ENCODE results near the gene MXRA8. TPM values are rescaled to one million over a fixed set of nuclear protein-coding genes. Genes with fewer than 3 reads are reported as not detected.

The MXRA8 gene
- total and polyA plus RNA-seq, 2 donors from 2014 or later: 26.0 to 64.7 TPM

- intact Hi-C loops (cut with DNase I): no loop called here
- TF ChIP-seq, protein P1, sequence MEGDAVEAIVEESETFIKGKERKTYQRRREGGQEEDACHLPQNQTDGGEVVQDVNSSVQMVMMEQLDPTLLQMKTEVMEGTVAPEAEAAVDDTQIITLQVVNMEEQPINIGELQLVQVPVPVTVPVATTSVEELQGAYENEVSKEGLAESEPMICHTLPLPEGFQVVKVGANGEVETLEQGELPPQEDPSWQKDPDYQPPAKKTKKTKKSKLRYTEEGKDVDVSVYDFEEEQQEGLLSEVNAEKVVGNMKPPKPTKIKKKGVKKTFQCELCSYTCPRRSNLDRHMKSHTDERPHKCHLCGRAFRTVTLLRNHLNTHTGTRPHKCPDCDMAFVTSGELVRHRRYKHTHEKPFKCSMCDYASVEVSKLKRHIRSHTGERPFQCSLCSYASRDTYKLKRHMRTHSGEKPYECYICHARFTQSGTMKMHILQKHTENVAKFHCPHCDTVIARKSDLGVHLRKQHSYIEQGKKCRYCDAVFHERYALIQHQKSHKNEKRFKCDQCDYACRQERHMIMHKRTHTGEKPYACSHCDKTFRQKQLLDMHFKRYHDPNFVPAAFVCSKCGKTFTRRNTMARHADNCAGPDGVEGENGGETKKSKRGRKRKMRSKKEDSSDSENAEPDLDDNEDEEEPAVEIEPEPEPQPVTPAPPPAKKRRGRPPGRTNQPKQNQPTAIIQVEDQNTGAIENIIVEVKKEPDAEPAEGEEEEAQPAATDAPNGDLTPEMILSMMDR (IDR thresholded peaks at IDR 0.05; ENCODE audit: borderline replicate concordance, extremely low read depth, insufficient read depth): no peak
- Histone ChIP-seq H3K9me3 (ENCODE audit: control insufficient read depth in 2 of 3, insufficient read depth in 1 of 3, low read length in 3 of 3) (no peaks in the 10 kb centered on the region), H3K27me3 (ENCODE audit: control insufficient read depth, insufficient read depth, low read length) (no peaks in the 10 kb centered on the region), H3K9ac (ENCODE audit: low read length in 3 of 3) (peak overlapping the region in 1 of 3 donors; percentile 13), H3K36me3 (ENCODE audit: control insufficient read depth in 2 of 3, insufficient read depth in 3 of 3, low read length in 3 of 3) (peaks cover 0 to 2% (median 0%) of the 10 kb centered on the region in 3 donors), H3K4me3 (ENCODE audit: low read length in 3 of 3) (peak overlapping the region; percentile 53 to 74 (median 71)), H3K27ac (ENCODE audit: low read depth in 2 of 2, low read length in 2 of 2) (no peak overlapping the region), H3K4me1 (ENCODE audit: control insufficient read depth in 2 of 3, insufficient read depth in 2 of 3, low read depth in 1 of 3, low read length in 3 of 3) (peaks cover 0 to 36% (median 12%) of the 10 kb centered on the region in 3 donors)
- no peak for DNase-seq
- no peak for FAIRE-seq
Observed at GRCh38 chr1:1306070-1306660, 52.2 kb downstream of the MXRA8 start.

DNA sequence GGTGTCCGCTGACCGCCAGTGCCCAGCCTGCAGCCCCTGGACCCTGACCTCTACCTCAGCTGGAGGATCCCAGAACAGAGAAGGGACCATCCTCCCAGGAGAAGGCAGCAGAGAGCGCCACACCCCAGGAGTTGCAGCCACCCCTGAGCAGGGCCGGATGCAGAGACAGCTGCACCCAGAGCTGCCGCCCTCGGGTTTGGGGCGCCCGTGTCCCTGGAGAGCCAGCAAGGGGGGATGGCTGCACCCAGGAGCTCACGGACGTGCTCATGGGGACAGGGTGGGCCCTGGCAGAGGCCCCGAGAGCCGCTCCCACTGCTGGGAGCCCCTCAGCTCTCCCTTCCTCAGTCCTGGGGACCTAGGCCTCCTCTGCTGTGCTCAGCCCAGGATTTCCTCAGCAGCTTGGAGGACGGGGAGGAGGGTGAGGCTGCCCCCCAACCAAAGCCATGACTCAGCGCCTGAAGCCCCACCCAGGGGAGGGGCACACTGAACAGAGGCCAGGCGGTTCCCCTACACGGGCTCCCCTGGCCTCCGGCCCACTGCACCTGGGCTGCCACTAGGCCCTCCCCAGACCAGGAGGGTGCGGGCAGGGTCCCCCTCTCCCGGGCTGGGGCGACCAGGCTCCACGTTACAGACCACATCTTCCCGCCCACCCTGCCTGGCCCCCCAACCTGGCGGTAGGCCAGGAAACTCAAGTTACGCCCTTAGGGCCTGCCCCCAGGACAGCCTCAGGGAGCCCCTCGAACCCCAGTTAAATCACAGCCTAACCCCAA lies 52.9 kb downstream of the MXRA8 start:
- H3K4me3 ChIP-seq (ENCODE audit: low read length in 3 of 3): peak overlapping the region in 1 of 3 donors; percentile 71
- no peaks in the 10 kb centered on the region for H3K36me3 ChIP-seq (ENCODE audit: control insufficient read depth in 2 of 3, insufficient read depth in 3 of 3, low read length in 3 of 3)
- H3K9ac ChIP-seq (ENCODE audit: low read length in 3 of 3): no peak overlapping the region
- DNase-seq (peak in 2 of 5 donors; percentile 50 to 90), FAIRE-seq (no peak)
- TF ChIP-seq, protein P1 (IDR thresholded peaks at IDR 0.05; ENCODE audit: borderline replicate concordance, extremely low read depth, insufficient read depth): peak; percentile 7
- intact Hi-C loops (cut with DNase I): no loop called here
- peaks cover 0 to 36% (median 12%) of the 10 kb centered on the region in 3 donors for H3K4me1 ChIP-seq (ENCODE audit: control insufficient read depth in 2 of 3, insufficient read depth in 2 of 3, low read depth in 1 of 3, low read length in 3 of 3)
- H3K9me3 ChIP-seq (ENCODE audit: control insufficient read depth in 2 of 3, insufficient read depth in 1 of 3, low read length in 3 of 3): no peaks in the 10 kb centered on the region
- H3K27me3 ChIP-seq (ENCODE audit: control insufficient read depth, insufficient read depth, low read length): no peaks in the 10 kb centered on the region
- peak overlapping the region; percentile 16 to 20 for H3K27ac ChIP-seq (ENCODE audit: low read depth in 2 of 2, low read length in 2 of 2)

- Histone ChIP-seq H3K4me1 (ENCODE audit: control insufficient read depth in 2 of 3, insufficient read depth in 2 of 3, low read depth in 1 of 3, low read length in 3 of 3) (peaks cover 0 to 34% (median 12%) of the 10 kb centered on the region in 3 donors), H3K9me3 (ENCODE audit: control insufficient read depth in 2 of 3, insufficient read depth in 1 of 3, low read length in 3 of 3) (no peaks in the 10 kb centered on the region), H3K27ac (ENCODE audit: low read depth in 2 of 2, low read length in 2 of 2) (peak overlapping the region; percentile 16 to 20), H3K36me3 (ENCODE audit: control insufficient read depth in 2 of 3, insufficient read depth in 3 of 3, low read length in 3 of 3) (no peaks in the 10 kb centered on the region), H3K4me3 (ENCODE audit: low read length in 3 of 3) (peak overlapping the region in 1 of 3 donors; percentile 7), H3K9ac (ENCODE audit: low read length in 3 of 3) (no peak overlapping the region), H3K27me3 (ENCODE audit: control insufficient read depth, insufficient read depth, low read length) (no peaks in the 10 kb centered on the region)
- TF ChIP-seq, protein P1 (IDR thresholded peaks at IDR 0.05; ENCODE audit: borderline replicate concordance, extremely low read depth, insufficient read depth): no peak
- intact Hi-C loops (cut with DNase I): no loop called here
- DNase-seq (peak; percentile 77 to 93 (median 88)), FAIRE-seq (no peak)
Observed at GRCh38 chr1:1304331-1305299, 53.7 kb downstream of the MXRA8 start.

Measured in kidney (tissue), 14 donors.